CD4-positive, CD25-positive, alpha-beta regulatory T cell (primary cell): ENCODE measurements around the gene GRIN2C. TPM values are rescaled to one million over a fixed set of nuclear protein-coding genes. Genes with fewer than 3 reads are reported as not detected.

Experiments used
- ATAC-seq, 2 donors: fragments of 150-1000 bp; cut with Tn5 transposase; one replicate each; pipeline ENCODE4 v1.10.0; 2021; ENCODE audit warnings: low read depth in 2 of 2, moderate number of reproducible peaks in 2 of 2, moderate library complexity in 1 of 2
- DNase-seq, 3 donors: peaks; one replicate each; pipeline versions ENCODE4 v3.0.0 to v3.0.0-alpha.2; 2012 to 2022; ENCODE audit warnings: mixed read lengths in 1 of 3
- H3K27ac ChIP-seq: one replicate; pipeline ENCODE4 v1.7.0; 2013; ENCODE audit warnings: mild to moderate bottlenecking, low read length; ENCODE audit not compliant: insufficient read depth, poor library complexity, severe bottlenecking
- H3K27me3 ChIP-seq: one replicate; pipeline ENCODE4 v1.7.0; 2013; ENCODE audit warnings: low read length; ENCODE audit not compliant: control insufficient read depth, insufficient read depth
- H3K36me3 ChIP-seq: one replicate; pipeline ENCODE4 v1.7.0; 2013; ENCODE audit warnings: mild to moderate bottlenecking, low read length, moderate library complexity; ENCODE audit not compliant: control insufficient read depth, insufficient read depth
- H3K4me1 ChIP-seq: 2 replicates; pipeline ENCODE4 v1.7.0; 2013; ENCODE audit warnings: mild to moderate bottlenecking, low read length; ENCODE audit not compliant: insufficient read depth, control insufficient read depth, poor library complexity, severe bottlenecking
- H3K4me3 ChIP-seq: one replicate; pipeline ENCODE4 v1.7.0; 2013; ENCODE audit warnings: low read depth, mild to moderate bottlenecking, low read length, moderate library complexity
- H3K9me3 ChIP-seq, 2 experiments: 1 replicate in 1 of 2; 2 replicates in 1 of 2; pipeline ENCODE4 v1.7.0; 2013; ENCODE audit warnings: low read length in 2 of 2, mild to moderate bottlenecking in 1 of 2, moderate library complexity in 1 of 2; ENCODE audit not compliant: control insufficient read depth in 2 of 2
- H3K27ac Mint-ChIP-seq, 3 donors: one replicate each; pipeline ENCODE4 v1.8.0; 2020 to 2022; ENCODE audit warnings: mild to moderate bottlenecking in 3 of 3, mixed read lengths in 3 of 3, moderate library complexity in 2 of 3
- H3K27me3 Mint-ChIP-seq: one replicate; pipeline ENCODE4 v1.8.0; 2022; ENCODE audit warnings: mild to moderate bottlenecking, mixed read lengths
- H3K36me3 Mint-ChIP-seq: one replicate; pipeline ENCODE4 v1.8.0; 2020; ENCODE audit warnings: mixed read lengths
- H3K4me1 Mint-ChIP-seq, 4 donors: one replicate each; pipeline ENCODE4 v1.8.0; 2020 to 2022; ENCODE audit warnings: mixed read lengths in 4 of 4, mild to moderate bottlenecking in 1 of 4
- H3K4me3 Mint-ChIP-seq, 4 donors: one replicate each; pipeline ENCODE4 v1.8.0; 2020 to 2022; ENCODE audit warnings: mild to moderate bottlenecking in 4 of 4, mixed read lengths in 4 of 4, moderate library complexity in 3 of 4
- H3K9me3 Mint-ChIP-seq, 7 donors: one replicate each; pipeline ENCODE4 v1.8.0; 2020 to 2022; ENCODE audit warnings: mixed read lengths in 7 of 7, mild to moderate bottlenecking in 3 of 7, moderate library complexity in 2 of 7
- polyA plus RNA-seq, 4 donors: library from polyadenylated mRNA; unstranded; fragments of 300-500 nt; fragmentation: Illumina TruSeq; gene quantifications; one replicate each; pipeline ENCODE4 v1.2.3, GENCODE V29; 2021
- total RNA-seq: library from RNA; stranded (reverse); gene quantifications from one replicate; pipeline ENCODE4 v1.2.3, GENCODE V29; 2022

The GRIN2C gene
- total and polyA plus RNA-seq, 5 donors from 2014 or later: not detected

- peak overlapping the region in 1 of 3 donors; percentile 36 for H3K27ac Mint-ChIP-seq
- H3K27me3 Mint-ChIP-seq: no peaks in the 10 kb centered on the region
- H3K9me3 Mint-ChIP-seq: no peaks in the 10 kb centered on the region
- ATAC-seq (no peak), DNase-seq (no peak)
- no peak overlapping the region for H3K4me3 ChIP-seq
- H3K4me1 ChIP-seq: peaks cover 17% of the 10 kb centered on the region
- H3K27me3 ChIP-seq: no peaks in the 10 kb centered on the region
- H3K27ac ChIP-seq: no peak overlapping the region
- H3K36me3 Mint-ChIP-seq: peaks cover 28% of the 10 kb centered on the region
- H3K4me3 Mint-ChIP-seq: no peak overlapping the region
- no peaks in the 10 kb centered on the region for H3K9me3 ChIP-seq
- peaks cover 10 to 29% (median 11%) of the 10 kb centered on the region in 4 donors for H3K4me1 Mint-ChIP-seq
- H3K36me3 ChIP-seq: peaks cover 51% of the 10 kb centered on the region
Measured at GRCh38 chr17:74792586-74793105, 67.0 kb downstream of the GRIN2C start.

Other genes starting within 250 kb of the GRIN2C start
- gene CD300E, start 236.1 kb downstream of the GRIN2C start, total RNA-seq: not detected
- under 1 TPM in 2 of 4 donors, not detected in 2; 0.06 to 0.08 TPM for gene CD300E, start 236.1 kb downstream of the GRIN2C start, polyA plus RNA-seq
- gene CD300LF, start 147.0 kb downstream of the GRIN2C start, total RNA-seq: 0.52 TPM
- gene CD300LF, start 147.0 kb downstream of the GRIN2C start, polyA plus RNA-seq: under 1 TPM in 2 of 4 donors, not detected in 2; 0.19 to 0.21 TPM
- 85.5 TPM for gene RAB37, start 122.6 kb downstream of the GRIN2C start, total RNA-seq
- 100 to 1,000 TPM in 2 of 4 donors, 10 to 100 TPM in 2; 75.6 to 159 (median 104) TPM for gene RAB37, start 122.6 kb downstream of the GRIN2C start, polyA plus RNA-seq
- 177 TPM for gene NHERF1, start 111.3 kb downstream of the GRIN2C start, total RNA-seq
- 100 to 1,000 TPM; 373 to 453 (median 405) TPM for gene NHERF1, start 111.3 kb downstream of the GRIN2C start, polyA plus RNA-seq
- gene NAT9, start 83.5 kb downstream of the GRIN2C start, total RNA-seq: 35.4 TPM
- 10 to 100 TPM; 16.2 to 22.0 (median 17.7) TPM for gene NAT9, start 83.5 kb downstream of the GRIN2C start, polyA plus RNA-seq
- 7.8 TPM for gene FDXR, start 13.1 kb upstream of the GRIN2C start, total RNA-seq
- 10 to 100 TPM in 2 of 4 donors, 1 to 10 TPM in 2; 5.4 to 15.7 (median 10.5) TPM for gene FDXR, start 13.1 kb upstream of the GRIN2C start, polyA plus RNA-seq
- gene FADS6, start 33.7 kb upstream of the GRIN2C start, total RNA-seq: not detected
- gene FADS6, start 33.7 kb upstream of the GRIN2C start, polyA plus RNA-seq: not detected
- not detected for gene USH1G, start 63.4 kb upstream of the GRIN2C start, total RNA-seq
- gene USH1G, start 63.4 kb upstream of the GRIN2C start, polyA plus RNA-seq: not detected
- not detected for gene OTOP2, start 64.4 kb upstream of the GRIN2C start, total RNA-seq
- gene OTOP2, start 64.4 kb upstream of the GRIN2C start, polyA plus RNA-seq: not detected
- gene OTOP3, start 76.0 kb upstream of the GRIN2C start, total RNA-seq: not detected
- not detected for gene OTOP3, start 76.0 kb upstream of the GRIN2C start, polyA plus RNA-seq
- 5.6 TPM for gene HID1, start 112.9 kb upstream of the GRIN2C start, total RNA-seq
- 1 to 10 TPM; 1.4 to 2.7 (median 2.4) TPM for gene HID1, start 112.9 kb upstream of the GRIN2C start, polyA plus RNA-seq
- gene CDR2L, start 127.7 kb upstream of the GRIN2C start, total RNA-seq: not detected
- gene CDR2L, start 127.7 kb upstream of the GRIN2C start, polyA plus RNA-seq: under 1 TPM in 2 of 4 donors, not detected in 2; 0.05 to 0.09 TPM
- gene MRPL58, start 152.8 kb upstream of the GRIN2C start, total RNA-seq: 25.7 TPM
- gene MRPL58, start 152.8 kb upstream of the GRIN2C start, polyA plus RNA-seq: 10 to 100 TPM; 64.0 to 95.8 (median 74.6) TPM
- 139 TPM for gene ATP5PD, start 187.1 kb upstream of the GRIN2C start, total RNA-seq
- gene ATP5PD, start 187.1 kb upstream of the GRIN2C start, polyA plus RNA-seq: 100 to 1,000 TPM; 410 to 536 (median 467) TPM
- 23.4 TPM for gene KCTD2, start 187.3 kb upstream of the GRIN2C start, total RNA-seq
- gene KCTD2, start 187.3 kb upstream of the GRIN2C start, polyA plus RNA-seq: 1 to 10 TPM; 5.8 to 10.0 (median 8.1) TPM
- 9.3 TPM for gene SLC16A5, start 228.1 kb upstream of the GRIN2C start, total RNA-seq
- 1 to 10 TPM; 1.3 to 2.6 (median 2.0) TPM for gene SLC16A5, start 228.1 kb upstream of the GRIN2C start, polyA plus RNA-seq